HG03066 (cell line): ENCODE data around the gene KLHDC9.
A peak's percentile ranks its signal among the peaks of the same experiment; 100 is the strongest.

Experiments
- ATAC-seq: cut with Tn5 transposase; IDR thresholded peaks from one replicate; pipeline ENCODE4 v1.9.1; 2021; ENCODE audit warnings: low read depth; ENCODE audit not compliant: unreplicated experiment

Gene KLHDC9

GRCh38 chr1:161128591-161129420, 30.6 kb downstream of the KLHDC9 start:
- no peak for ATAC-seq

DNA sequence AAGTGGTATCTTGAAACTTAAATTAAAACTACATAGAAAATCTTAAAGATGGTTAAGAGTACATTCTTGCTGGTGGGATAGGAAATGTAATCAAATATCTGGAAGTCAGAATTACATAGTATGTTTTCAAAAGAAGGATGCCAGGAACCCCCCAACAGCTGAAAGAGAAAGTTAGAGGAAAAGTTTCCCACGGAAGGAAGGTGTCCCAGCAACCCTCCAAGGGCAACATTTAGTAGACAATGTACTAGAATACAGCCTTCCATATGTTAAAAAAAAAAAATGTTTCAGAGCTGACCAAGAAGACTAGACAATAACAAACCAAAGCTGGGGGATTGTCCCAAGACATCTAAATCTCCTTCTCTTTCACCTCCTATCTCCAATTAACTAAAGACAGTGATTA, 32.1 kb downstream of the KLHDC9 start:
- ATAC-seq: no peak

DNA sequence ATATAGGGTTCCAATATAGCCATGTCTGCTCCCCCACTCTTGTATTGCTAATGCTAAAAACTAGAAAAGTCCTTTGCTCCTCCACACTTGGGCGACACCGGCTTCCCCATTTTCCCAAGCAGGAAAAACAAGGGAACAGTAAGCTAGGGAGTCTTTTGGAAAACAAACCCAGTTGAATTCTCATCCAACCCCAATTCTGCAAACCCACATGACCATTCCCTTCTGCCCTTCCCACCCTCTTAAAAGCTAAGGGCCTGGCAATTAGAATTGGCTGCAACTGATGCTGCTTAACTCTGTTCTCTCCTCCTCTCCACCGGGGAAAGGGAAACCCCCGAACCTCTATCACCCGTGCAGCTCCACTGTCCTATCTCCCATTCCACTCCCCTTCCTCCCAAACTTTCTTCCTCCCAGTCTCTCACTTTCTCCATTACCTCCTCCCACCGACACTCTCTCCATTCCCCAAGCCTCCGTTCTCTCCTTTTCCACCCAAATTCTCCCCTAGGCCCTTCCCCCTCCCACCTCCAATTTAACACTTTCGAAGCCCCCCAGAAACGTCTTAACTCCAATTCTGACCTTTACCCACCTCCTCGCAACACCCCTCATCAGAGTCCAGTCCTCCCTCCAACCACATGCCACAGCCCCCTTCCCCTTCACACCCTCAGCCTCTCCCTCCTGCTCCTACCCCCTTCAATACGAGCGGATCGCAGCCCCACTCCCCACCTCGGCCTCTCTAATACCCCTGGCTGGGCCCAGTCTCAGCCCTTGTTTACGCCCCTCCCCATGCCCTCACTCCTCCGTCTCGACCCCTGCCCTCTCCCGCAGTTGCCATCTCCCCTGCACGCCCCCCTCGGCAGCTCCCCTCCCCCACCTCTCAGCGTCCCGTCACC, 33.6 kb downstream of the KLHDC9 start:
- no peak for ATAC-seq

DNA sequence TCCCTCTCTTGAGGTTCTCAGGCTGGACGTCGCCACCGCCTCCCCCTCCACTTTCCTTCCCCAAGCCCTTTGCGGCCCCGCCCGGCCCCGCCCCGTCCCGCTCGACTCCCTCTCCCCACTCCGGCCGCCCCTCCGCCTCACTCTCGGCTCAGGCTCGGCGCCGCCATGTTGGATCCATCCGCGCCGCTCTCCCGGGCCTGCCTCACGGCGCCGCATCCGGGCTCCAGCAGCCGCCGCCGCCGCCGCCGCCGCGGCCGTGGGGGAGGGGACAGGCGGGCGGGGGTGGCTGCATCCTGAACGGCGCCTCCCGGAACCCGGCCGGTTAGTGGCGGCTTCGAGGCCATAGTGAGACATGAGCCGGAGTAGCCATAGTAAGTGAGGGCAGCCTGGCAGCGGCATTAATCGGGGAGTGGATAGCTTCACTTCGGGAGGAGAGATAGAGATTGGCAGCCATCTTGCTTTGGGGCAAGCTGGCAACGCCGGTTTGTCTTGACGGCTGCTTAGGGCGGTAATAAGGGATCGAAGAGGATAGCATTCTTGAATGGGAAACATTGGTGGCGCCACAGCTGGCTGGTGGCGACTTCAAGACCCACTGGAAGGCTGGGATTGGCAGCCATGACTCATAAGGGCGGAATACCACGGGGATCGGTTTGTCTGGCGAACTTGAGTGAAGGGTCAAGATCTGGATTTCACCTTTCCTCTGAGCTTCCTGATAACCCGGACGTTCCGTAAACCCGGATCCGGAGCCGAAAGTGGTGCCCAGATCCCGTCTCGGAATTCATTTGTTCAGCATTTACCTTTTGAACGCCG, 34.5 kb downstream of the KLHDC9 start, which contains the start of gene DEDD:
TSS of gene DEDD (minus strand) at position 258 of the 810 bp plus-strand sequence. CDS start 8,205 bp downstream, outside the sequence.
- peak; percentile 95 for ATAC-seq

DNA sequence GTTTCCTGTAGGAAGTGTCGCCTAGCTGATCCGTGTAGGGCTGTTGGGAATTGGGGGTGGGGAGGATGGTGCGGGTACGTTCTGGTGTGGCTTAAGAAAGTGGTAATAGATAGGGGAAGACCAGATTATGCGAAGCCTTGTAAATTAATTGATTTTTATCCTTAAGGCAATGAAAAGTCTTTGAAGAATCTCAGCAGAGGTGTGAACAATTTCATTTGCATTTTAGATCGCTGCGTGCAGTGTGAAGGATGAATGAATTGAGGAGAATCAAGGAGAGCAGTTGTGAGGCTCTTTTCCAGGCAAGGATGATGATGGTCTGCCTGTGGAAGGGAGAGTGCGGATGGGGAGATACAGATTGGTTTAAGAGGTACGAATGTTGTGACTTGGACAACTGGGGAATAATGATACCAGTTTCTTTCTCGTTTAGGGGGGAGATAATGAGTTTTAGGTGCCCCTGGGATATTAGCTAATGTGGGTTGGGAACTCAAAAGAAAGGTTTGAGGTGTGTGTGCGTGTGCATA, 35.1 kb downstream of the KLHDC9 start:
- no peak for ATAC-seq

DNA sequence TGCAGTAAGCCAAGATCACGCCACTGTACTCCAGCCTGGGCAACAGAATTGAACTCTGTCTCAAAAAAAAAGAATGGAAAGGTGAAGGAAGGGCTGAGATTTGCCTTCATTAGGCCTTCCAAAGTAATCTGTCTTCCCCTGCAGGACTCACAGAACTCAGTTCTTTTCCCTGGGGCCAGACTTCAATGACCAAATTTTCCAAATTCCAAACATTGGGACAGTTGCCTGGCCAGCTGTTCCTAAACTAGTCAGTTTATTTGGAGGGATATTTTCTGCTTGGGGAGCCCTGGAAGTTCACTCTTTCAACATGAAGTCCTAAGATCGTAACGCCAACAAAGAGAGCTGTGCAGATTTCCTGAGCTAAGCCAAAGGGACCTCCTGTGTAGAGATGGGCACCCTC, 39.7 kb downstream of the KLHDC9 start:
- ATAC-seq: no peak

DNA sequence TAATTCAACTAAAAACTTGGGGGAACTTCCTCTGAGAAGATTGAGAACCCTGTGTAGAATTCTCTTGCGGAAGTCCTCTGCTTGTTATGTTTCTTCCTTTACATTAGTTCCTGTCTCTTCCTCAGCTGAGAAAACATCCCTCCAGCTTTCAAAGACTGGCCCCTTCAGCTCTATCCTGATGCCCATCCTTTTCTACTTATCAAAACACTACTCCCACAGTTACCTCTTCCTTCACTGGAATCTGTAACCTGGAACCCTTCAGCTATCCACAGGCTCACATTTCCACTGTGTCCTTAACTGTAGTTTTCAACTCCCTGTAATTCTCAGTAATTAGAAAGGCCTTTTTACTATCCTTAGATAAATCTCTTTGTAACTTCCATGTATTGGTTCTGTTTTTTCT, 40.3 kb downstream of the KLHDC9 start:
- ATAC-seq: no peak

DNA sequence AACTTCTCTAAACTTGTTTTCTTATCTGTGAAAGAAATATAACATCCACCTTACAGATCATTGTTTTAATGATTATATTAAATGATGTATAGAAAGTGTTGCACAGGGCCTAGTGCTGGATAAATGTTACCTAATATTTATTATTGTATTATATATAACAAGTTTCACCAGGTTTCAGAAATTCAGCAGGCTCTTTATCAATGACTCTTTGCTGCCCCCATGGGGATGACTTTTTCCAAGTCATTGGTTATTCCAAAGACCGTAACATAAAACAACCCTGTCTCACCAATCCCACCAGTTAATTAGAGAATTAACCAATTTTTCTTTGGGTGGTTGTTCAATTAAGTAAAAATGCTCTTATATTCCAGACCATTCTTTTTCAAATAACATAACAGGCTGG, 41.6 kb downstream of the KLHDC9 start:
- ATAC-seq: no peak

- ATAC-seq: no peak
Measured at GRCh38 chr1:161140755-161141400, 42.7 kb downstream of the KLHDC9 start.

DNA sequence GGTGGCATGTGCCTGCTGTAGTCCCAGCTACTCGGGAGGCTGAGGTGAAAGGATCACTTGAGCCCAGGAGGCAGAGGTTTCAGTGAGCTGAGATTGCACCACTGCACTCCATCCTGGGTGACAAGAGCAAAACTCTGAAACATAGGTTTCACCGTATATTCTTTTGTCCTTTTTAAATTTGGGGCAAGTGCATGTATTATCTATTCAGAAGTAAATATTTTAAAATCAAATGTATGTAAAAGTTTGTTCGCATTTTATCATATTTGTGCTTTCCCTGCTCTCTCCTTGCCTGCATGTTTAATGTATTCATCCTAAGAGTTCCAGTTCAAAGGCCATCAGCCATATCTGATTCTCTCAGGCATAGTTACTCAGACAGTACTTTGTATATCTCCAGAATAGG, 47.7 kb downstream of the KLHDC9 start:
- ATAC-seq: no peak
